Measurements from ENCODE around the gene GOLGA1. TPM values are rescaled to one million over a fixed set of nuclear protein-coding genes. Genes with fewer than 3 reads are reported as not detected.

The GOLGA1 gene
- total and polyA plus RNA-seq, 10 of the 15 experiments (the other 5 are each of a cell fraction or from before 2014, with no cell fraction given), result 2.9 to 14.1 (median 8.1) TPM

DNA sequence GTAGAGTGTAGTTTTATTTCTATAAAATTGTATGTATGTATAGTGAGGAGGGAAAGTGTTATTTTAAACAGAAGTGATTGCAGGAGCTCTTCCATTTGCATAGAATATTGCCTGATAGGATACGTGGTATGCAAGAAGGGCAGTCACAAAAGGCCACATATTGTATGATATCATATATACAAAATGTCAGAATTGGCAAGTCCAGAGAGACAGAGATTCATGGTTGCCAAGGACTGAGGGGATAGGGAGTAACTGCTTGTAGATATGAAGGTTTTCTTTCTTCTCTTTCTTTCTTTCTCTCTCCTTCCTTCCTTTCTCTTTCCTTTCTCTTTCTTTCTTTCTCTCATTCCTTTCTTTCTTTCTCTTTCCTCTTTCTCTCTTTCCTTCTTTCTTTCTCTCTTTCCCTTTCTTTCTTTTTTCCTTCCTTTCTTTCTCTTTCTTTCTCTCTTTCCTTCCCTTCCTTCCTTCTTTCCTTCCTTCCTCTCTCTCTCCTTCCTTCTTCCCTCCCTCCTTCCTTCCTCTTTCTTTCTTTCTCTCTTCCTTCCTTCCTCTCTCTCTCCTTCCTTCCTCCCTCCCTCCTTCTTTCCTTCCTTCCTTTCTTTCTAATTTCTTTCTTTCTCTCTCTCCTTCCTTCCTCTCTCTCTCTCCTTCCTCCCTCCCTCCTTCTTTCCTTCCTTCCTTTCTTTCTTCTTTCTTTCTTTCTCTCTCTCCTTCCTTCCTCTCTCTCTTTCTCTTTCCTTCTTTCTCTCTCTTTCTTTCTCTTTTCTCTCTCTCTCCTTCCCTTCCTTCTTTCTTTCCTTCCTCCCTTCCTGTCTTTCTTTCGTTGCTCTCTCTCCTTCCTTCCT lies 112.2 kb downstream of the GOLGA1 start:
- no peaks in the 10 kb centered on the region for H3K79me2 ChIP-seq (ENCODE audit: control insufficient read depth, insufficient read depth, low read length)
- FAIRE-seq (no peak), DNase-seq (ENCODE audit: low read depth, low spot score) (no peak), ATAC-seq (no peak)
- H3K4me2 ChIP-seq (ENCODE audit: control insufficient read depth, insufficient read depth), result no peak overlapping the region
- no peaks in the 10 kb centered on the region for H3K36me3 ChIP-seq (ENCODE audit: control insufficient read depth in 2 of 2, insufficient read depth in 2 of 2, low read length in 1 of 2)
- BruUV-seq (replicated peaks), result no TSS peak
- no peaks in the 10 kb centered on the region for H3K9me3 ChIP-seq (replicated peaks; ENCODE audit: control insufficient read depth, insufficient read depth, low read length)
- H4K20me1 ChIP-seq (ENCODE audit: control insufficient read depth, insufficient read depth), result no peaks in the 10 kb centered on the region
- H3K27ac ChIP-seq (ENCODE audit: control insufficient read depth, insufficient read depth), result no peak overlapping the region
- WGBS (ENCODE audit: insufficient coverage, insufficient replicate concordance, low lambda C conversion rate, missing lambda C conversion rate), result 6% methylated on average over 2 of the region's 2 CpGs
- peaks cover 4% of the 10 kb centered on the region; the same call in 1 of the 2 replicates for H3K4me1 ChIP-seq (ENCODE audit: control insufficient read depth, insufficient read depth, low read length)
- intact Hi-C loops (cut with micrococcal nuclease; ENCODE audit: unreplicated experiment) (no loop called here), in situ Hi-C loops (cut with MboI) (no loop called here)
- ChIA-PET RAD21 (ENCODE audit: unreplicated experiment) (no interaction called here), POLR2A (no interaction called here), SMC1A (ENCODE audit: uncharacterized antibody, unreplicated experiment) (interaction anchor here (0.6 to 1.2 kb wide), 4 partner anchors 9 to 1348 kb away, joined by 3 to 4 read pairs (median 3); no protein-coding TSS in a partner anchor), CTCF (interaction anchor here (0.9 to 4.1 kb wide), 2 partner anchors 12 to 23 kb away, joined by 3 to 21 read pairs; no protein-coding TSS in a partner anchor)
- H3K9ac ChIP-seq (ENCODE audit: control insufficient read depth, insufficient read depth, low read length), result no peak overlapping the region
- TF ChIP-seq CHD1 (IDR thresholded peaks at IDR 0.05; ENCODE audit: low read depth, low read length), result no peak
- no peak for TF ChIP-seq LARP7 (IDR thresholded peaks at IDR 0.05)
- no peak for TF ChIP-seq PAX5 (IDR thresholded peaks at IDR 0.05; ENCODE audit: borderline replicate concordance, low read depth, low read length)
- no peak for TF ChIP-seq BCL11A (IDR thresholded peaks at IDR 0.05; ENCODE audit: low read depth, low read length)
- no peak for TF ChIP-seq CBX3 (IDR thresholded peaks at IDR 0.05; ENCODE audit: borderline replicate concordance, low read depth)
- TF ChIP-seq GABPA (IDR thresholded peaks at IDR 0.05; ENCODE audit: low read depth), result no peak
- TF ChIP-seq MTA3 (IDR thresholded peaks at IDR 0.05; ENCODE audit: borderline replicate concordance, low read length), result no peak
- TF ChIP-seq, protein P1, sequence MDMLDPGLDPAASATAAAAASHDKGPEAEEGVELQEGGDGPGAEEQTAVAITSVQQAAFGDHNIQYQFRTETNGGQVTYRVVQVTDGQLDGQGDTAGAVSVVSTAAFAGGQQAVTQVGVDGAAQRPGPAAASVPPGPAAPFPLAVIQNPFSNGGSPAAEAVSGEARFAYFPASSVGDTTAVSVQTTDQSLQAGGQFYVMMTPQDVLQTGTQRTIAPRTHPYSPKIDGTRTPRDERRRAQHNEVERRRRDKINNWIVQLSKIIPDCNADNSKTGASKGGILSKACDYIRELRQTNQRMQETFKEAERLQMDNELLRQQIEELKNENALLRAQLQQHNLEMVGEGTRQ (IDR thresholded peaks at IDR 0.05; ENCODE audit: borderline replicate concordance, low read depth, low read length), result no peak
- no peak for TF ChIP-seq SP1 (IDR thresholded peaks at IDR 0.05; ENCODE audit: low read depth, low read length)
- TF ChIP-seq IRF4 (IDR thresholded peaks at IDR 0.05; ENCODE audit: low read depth, low read length), result no peak
- no peak for TF ChIP-seq ETV6 (conservative IDR thresholded peaks at IDR 0.05 in 1 of 2, IDR thresholded peaks at IDR 0.05 in 1 of 2; ENCODE audit: borderline replicate concordance in 1 of 2, low read depth in 1 of 2)
- H3K27me3 ChIP-seq (replicated peaks in 1 of 2; ENCODE audit: control insufficient read depth in 2 of 2, insufficient read depth in 2 of 2, low read length in 1 of 2), result no peaks in the 10 kb centered on the region
- H2AFZ ChIP-seq (ENCODE audit: control insufficient read depth, low read depth, low read length), result no peak overlapping the region; the same call in 1 of the 2 replicates
- no peak overlapping the region for H3K4me3 ChIP-seq

Small RNAs within 50 kb of the gene (small RNA-seq; reads per million reads assigned to genes)
- gene RNU4-82P, result not detected

Other genes starting within 250 kb of the GOLGA1 start
- gene NR6A1, start 169.8 kb downstream of the GOLGA1 start, total RNA-seq (2014; rRNA removed), result 5.9 and 6.1 TPM in 2 replicates
- gene NR6A1, start 169.8 kb downstream of the GOLGA1 start, total RNA-seq (2014; rRNA removed; fragmentation: Illumina TruSeq; extraction: Trizol), result 5.0 and 5.4 TPM in 2 replicates
- 8.7 and 9.2 TPM in 2 replicates for gene NR6A1, start 169.8 kb downstream of the GOLGA1 start, total RNA-seq (2021)
- 5.8 and 8.0 TPM in 2 replicates for gene NR6A1, start 169.8 kb downstream of the GOLGA1 start, polyA plus RNA-seq (2011; rRNA removed)
- 5.1 and 5.7 TPM in 2 replicates for gene NR6A1, start 169.8 kb downstream of the GOLGA1 start, polyA plus RNA-seq (2014; fragmentation: Illumina TruSeq; extraction: Trizol)
- gene NR6A1, start 169.8 kb downstream of the GOLGA1 start, polyA plus RNA-seq (2014; fragmentation: Nextera tagmentation; extraction: Ambion mirVana), result 1 to 10 TPM; 1.2 to 2.5 TPM
- gene NR6A1, start 169.8 kb downstream of the GOLGA1 start, polyA plus RNA-seq (2014; rRNA removed), result 3.9 and 4.1 TPM in 2 replicates
- gene NR6A1, start 169.8 kb downstream of the GOLGA1 start, polyA plus RNA-seq (2016; fragmentation: Nextera tagmentation; extraction: Ambion mirVana), result 1 to 10 TPM; 2.6 to 2.9 TPM
- 0.05 and 0.06 TPM in 2 replicates for gene OLFML2A, start 163.9 kb downstream of the GOLGA1 start, total RNA-seq (2014; rRNA removed)
- 0.09 and 0.14 TPM in 2 replicates for gene OLFML2A, start 163.9 kb downstream of the GOLGA1 start, total RNA-seq (2014; rRNA removed; fragmentation: Illumina TruSeq; extraction: Trizol)
- 0.10 and 0.27 TPM in 2 replicates for gene OLFML2A, start 163.9 kb downstream of the GOLGA1 start, total RNA-seq (2021)
- not detected in 2 replicates for gene OLFML2A, start 163.9 kb downstream of the GOLGA1 start, polyA plus RNA-seq (2011; rRNA removed)
- gene OLFML2A, start 163.9 kb downstream of the GOLGA1 start, polyA plus RNA-seq (2014; fragmentation: Illumina TruSeq; extraction: Trizol), result 0.06 and 0.10 TPM in 2 replicates
- gene OLFML2A, start 163.9 kb downstream of the GOLGA1 start, polyA plus RNA-seq (2014; fragmentation: Nextera tagmentation; extraction: Ambion mirVana), result under 1 TPM in 1 of 2 experiments, not detected in 1; 0.02 TPM
- 0.13 and 0.16 TPM in 2 replicates for gene OLFML2A, start 163.9 kb downstream of the GOLGA1 start, polyA plus RNA-seq (2014; rRNA removed)
- gene OLFML2A, start 163.9 kb downstream of the GOLGA1 start, polyA plus RNA-seq (2016; fragmentation: Nextera tagmentation; extraction: Ambion mirVana), result not detected
- gene WDR38, start 87.6 kb downstream of the GOLGA1 start, total RNA-seq (2014; rRNA removed), result not detected in 2 replicates
- gene WDR38, start 87.6 kb downstream of the GOLGA1 start, total RNA-seq (2014; rRNA removed; fragmentation: Illumina TruSeq; extraction: Trizol), result not detected in 2 replicates
- not detected in 2 replicates for gene WDR38, start 87.6 kb downstream of the GOLGA1 start, total RNA-seq (2021)
- gene WDR38, start 87.6 kb downstream of the GOLGA1 start, polyA plus RNA-seq (2011; rRNA removed), result not detected in 2 replicates
- gene WDR38, start 87.6 kb downstream of the GOLGA1 start, polyA plus RNA-seq (2014; fragmentation: Illumina TruSeq; extraction: Trizol), result not detected in 2 replicates
- gene WDR38, start 87.6 kb downstream of the GOLGA1 start, polyA plus RNA-seq (2014; fragmentation: Nextera tagmentation; extraction: Ambion mirVana), result not detected
- not detected in 2 replicates for gene WDR38, start 87.6 kb downstream of the GOLGA1 start, polyA plus RNA-seq (2014; rRNA removed)
- not detected for gene WDR38, start 87.6 kb downstream of the GOLGA1 start, polyA plus RNA-seq (2016; fragmentation: Nextera tagmentation; extraction: Ambion mirVana)
- 4,617 and 5,922 TPM in 2 replicates for gene RPL35, start 79.1 kb downstream of the GOLGA1 start, total RNA-seq (2014; rRNA removed)
- 3,907 and 4,081 TPM in 2 replicates for gene RPL35, start 79.1 kb downstream of the GOLGA1 start, total RNA-seq (2014; rRNA removed; fragmentation: Illumina TruSeq; extraction: Trizol)
- 2,572 and 2,695 TPM in 2 replicates for gene RPL35, start 79.1 kb downstream of the GOLGA1 start, total RNA-seq (2021)
- 1,958 and 3,572 TPM in 2 replicates for gene RPL35, start 79.1 kb downstream of the GOLGA1 start, polyA plus RNA-seq (2011; rRNA removed)
- 1,263 and 3,648 TPM in 2 replicates for gene RPL35, start 79.1 kb downstream of the GOLGA1 start, polyA plus RNA-seq (2014; fragmentation: Illumina TruSeq; extraction: Trizol)
- 1,000 to 10,000 TPM; 5,281 to 6,300 TPM for gene RPL35, start 79.1 kb downstream of the GOLGA1 start, polyA plus RNA-seq (2014; fragmentation: Nextera tagmentation; extraction: Ambion mirVana)
- gene RPL35, start 79.1 kb downstream of the GOLGA1 start, polyA plus RNA-seq (2014; rRNA removed), result 5,524 and 8,197 TPM in 2 replicates
- 1,000 to 10,000 TPM; 2,862 to 2,907 TPM for gene RPL35, start 79.1 kb downstream of the GOLGA1 start, polyA plus RNA-seq (2016; fragmentation: Nextera tagmentation; extraction: Ambion mirVana)
- 62.2 and 63.9 TPM in 2 replicates for gene ARPC5L, start 79.0 kb downstream of the GOLGA1 start, total RNA-seq (2014; rRNA removed)
- 84.4 and 90.1 TPM in 2 replicates for gene ARPC5L, start 79.0 kb downstream of the GOLGA1 start, total RNA-seq (2014; rRNA removed; fragmentation: Illumina TruSeq; extraction: Trizol)
- 93.0 and 98.4 TPM in 2 replicates for gene ARPC5L, start 79.0 kb downstream of the GOLGA1 start, total RNA-seq (2021)
- gene ARPC5L, start 79.0 kb downstream of the GOLGA1 start, polyA plus RNA-seq (2011; rRNA removed), result 110 and 123 TPM in 2 replicates
- 89.6 and 105 TPM in 2 replicates for gene ARPC5L, start 79.0 kb downstream of the GOLGA1 start, polyA plus RNA-seq (2014; fragmentation: Illumina TruSeq; extraction: Trizol)
- gene ARPC5L, start 79.0 kb downstream of the GOLGA1 start, polyA plus RNA-seq (2014; fragmentation: Nextera tagmentation; extraction: Ambion mirVana), result 100 to 1,000 TPM in 1 of 2 experiments, 10 to 100 TPM in 1; 42.3 to 121 TPM
- gene ARPC5L, start 79.0 kb downstream of the GOLGA1 start, polyA plus RNA-seq (2014; rRNA removed), result 149 and 150 TPM in 2 replicates
- gene ARPC5L, start 79.0 kb downstream of the GOLGA1 start, polyA plus RNA-seq (2016; fragmentation: Nextera tagmentation; extraction: Ambion mirVana), result 100 to 1,000 TPM; 179 to 207 TPM
- gene SCAI, start 202.4 kb upstream of the GOLGA1 start, total RNA-seq (2014; rRNA removed), result 5.7 and 7.7 TPM in 2 replicates
- gene SCAI, start 202.4 kb upstream of the GOLGA1 start, total RNA-seq (2014; rRNA removed; fragmentation: Illumina TruSeq; extraction: Trizol), result 5.6 and 7.2 TPM in 2 replicates
- gene SCAI, start 202.4 kb upstream of the GOLGA1 start, total RNA-seq (2021), result 6.9 and 8.1 TPM in 2 replicates
- 8.8 and 12.4 TPM in 2 replicates for gene SCAI, start 202.4 kb upstream of the GOLGA1 start, polyA plus RNA-seq (2011; rRNA removed)
- gene SCAI, start 202.4 kb upstream of the GOLGA1 start, polyA plus RNA-seq (2014; fragmentation: Illumina TruSeq; extraction: Trizol), result 3.2 and 3.5 TPM in 2 replicates
- gene SCAI, start 202.4 kb upstream of the GOLGA1 start, polyA plus RNA-seq (2014; fragmentation: Nextera tagmentation; extraction: Ambion mirVana), result under 1 TPM; 0.52 to 0.82 TPM
- gene SCAI, start 202.4 kb upstream of the GOLGA1 start, polyA plus RNA-seq (2014; rRNA removed), result 2.6 and 3.4 TPM in 2 replicates
- 1 to 10 TPM; 4.9 to 5.3 TPM for gene SCAI, start 202.4 kb upstream of the GOLGA1 start, polyA plus RNA-seq (2016; fragmentation: Nextera tagmentation; extraction: Ambion mirVana)
- gene PPP6C, start 248.7 kb upstream of the GOLGA1 start, total RNA-seq (2014; rRNA removed), result 27.2 and 34.8 TPM in 2 replicates
- gene PPP6C, start 248.7 kb upstream of the GOLGA1 start, total RNA-seq (2014; rRNA removed; fragmentation: Illumina TruSeq; extraction: Trizol), result 35.1 and 35.3 TPM in 2 replicates
- gene PPP6C, start 248.7 kb upstream of the GOLGA1 start, total RNA-seq (2021), result 41.2 and 43.4 TPM in 2 replicates
- 45.3 and 67.8 TPM in 2 replicates for gene PPP6C, start 248.7 kb upstream of the GOLGA1 start, polyA plus RNA-seq (2011; rRNA removed)
- gene PPP6C, start 248.7 kb upstream of the GOLGA1 start, polyA plus RNA-seq (2014; fragmentation: Illumina TruSeq; extraction: Trizol), result 38.8 and 46.0 TPM in 2 replicates
- 10 to 100 TPM; 26.8 to 33.8 TPM for gene PPP6C, start 248.7 kb upstream of the GOLGA1 start, polyA plus RNA-seq (2014; fragmentation: Nextera tagmentation; extraction: Ambion mirVana)
- 23.9 and 27.4 TPM in 2 replicates for gene PPP6C, start 248.7 kb upstream of the GOLGA1 start, polyA plus RNA-seq (2014; rRNA removed)
- 10 to 100 TPM; 39.7 to 40.2 TPM for gene PPP6C, start 248.7 kb upstream of the GOLGA1 start, polyA plus RNA-seq (2016; fragmentation: Nextera tagmentation; extraction: Ambion mirVana)